HepG2 (cell line): ENCODE measurements around the gene TSGA10. TPM values are rescaled to one million over a fixed set of nuclear protein-coding genes. Genes with fewer than 3 reads are reported as not detected.

ENCODE experiments used
- AHR ChIP-seq: IDR thresholded peaks from 2 replicates; pipeline ENCODE4 v1.6.1; 2018; ENCODE audit warnings: missing genetic modification reagents, missing compliant biosample characterization
- CBFB ChIP-seq: sonication (generic); formaldehyde crosslinking; IDR thresholded peaks from 2 replicates; pipeline ENCODE4 v1.4.0; 2020; ENCODE audit warnings: missing genetic modification reagents
- CCDC6 ChIP-seq: sonication (generic); formaldehyde crosslinking; IDR thresholded peaks from 2 replicates; pipeline ENCODE4 v1.8.1; 2022; ENCODE audit warnings: mild to moderate bottlenecking, missing genetic modification reagents, moderate library complexity
- CENPBD1 ChIP-seq: sonication (generic); formaldehyde crosslinking; IDR thresholded peaks from 2 replicates; pipeline ENCODE4 v1.8.0; 2022; ENCODE audit warnings: missing genetic modification reagents, low read depth, mild to moderate bottlenecking, borderline replicate concordance
- HNRNPK ChIP-seq: fragments of 200-400 bp; formaldehyde crosslinking; IDR thresholded peaks from 2 replicates; pipeline ENCODE4 v1.6.1; 2018; ENCODE audit warnings: low read length, low read depth, moderate library complexity, mild to moderate bottlenecking; ENCODE audit not compliant: poor library complexity, severe bottlenecking
- KIAA2018 ChIP-seq: sonication (generic); formaldehyde crosslinking; IDR thresholded peaks from 2 replicates; pipeline ENCODE4 v1.5.0; 2020; ENCODE audit warnings: mild to moderate bottlenecking, missing genetic modification reagents, borderline replicate concordance
- REPIN1 ChIP-seq: sonication (generic); formaldehyde crosslinking; IDR thresholded peaks from 2 replicates; pipeline ENCODE4 v1.8.0; 2022; ENCODE audit warnings: missing genetic modification reagents, low read depth, mild to moderate bottlenecking, borderline replicate concordance
- REXO4 ChIP-seq: sonication (generic); formaldehyde crosslinking; IDR thresholded peaks from 2 replicates; pipeline ENCODE4 v1.8.0; 2022; ENCODE audit warnings: missing genetic modification reagents, mild to moderate bottlenecking, borderline replicate concordance
- TSC22D2 ChIP-seq: sonication (generic); formaldehyde crosslinking; IDR thresholded peaks from 2 replicates; pipeline ENCODE4 v1.5.1; 2020; ENCODE audit warnings: missing genetic modification reagents, mild to moderate bottlenecking, borderline replicate concordance
- ZFP1 ChIP-seq: IDR thresholded peaks from 2 replicates; pipeline ENCODE4 v1.6.1; 2016
- ZFP41 ChIP-seq: sonication (generic); formaldehyde crosslinking; IDR thresholded peaks from 2 replicates; pipeline ENCODE4 v1.4.0; 2020; ENCODE audit warnings: mild to moderate bottlenecking, missing genetic modification reagents, borderline replicate concordance
- ZKSCAN1 ChIP-seq: fragments of 150-350 bp; IDR thresholded peaks from 2 replicates; pipeline ENCODE4 v1.6.1; 2014; ENCODE audit warnings: low read length
- ZNF101 ChIP-seq: sonication (generic); formaldehyde crosslinking; IDR thresholded peaks from 2 replicates; pipeline ENCODE4 v1.4.0; 2020; ENCODE audit warnings: mild to moderate bottlenecking, low read depth, missing genetic modification reagents, borderline replicate concordance
- ZNF253 ChIP-seq: sonication (generic); formaldehyde crosslinking; IDR thresholded peaks from 2 replicates; pipeline ENCODE4 v1.8.0; 2022; ENCODE audit warnings: mild to moderate bottlenecking, missing genetic modification reagents, borderline replicate concordance
- ZNF431 ChIP-seq: sonication (generic); formaldehyde crosslinking; IDR thresholded peaks from 2 replicates; pipeline ENCODE4 v1.9.0; 2022; ENCODE audit warnings: missing genetic modification reagents, low read depth, mild to moderate bottlenecking, borderline replicate concordance
- ZNF564 ChIP-seq: sonication (generic); formaldehyde crosslinking; IDR thresholded peaks from 2 replicates; pipeline ENCODE4 v1.8.1; 2023; ENCODE audit warnings: mild to moderate bottlenecking, missing genetic modification reagents
- ZNF703 ChIP-seq: sonication (generic); formaldehyde crosslinking; IDR thresholded peaks from 2 replicates; pipeline ENCODE4 v1.5.1; 2020; ENCODE audit warnings: missing genetic modification reagents, mild to moderate bottlenecking, moderate library complexity, borderline replicate concordance
- ZSCAN22 ChIP-seq: sonication (generic); formaldehyde crosslinking; IDR thresholded peaks from 2 replicates; pipeline ENCODE4 v1.4.0; 2020; ENCODE audit warnings: mild to moderate bottlenecking, missing genetic modification reagents
- polyA plus RNA-seq, 8 experiments: library from polyadenylated mRNA; depleted of rRNA in 3 of 8; stranded (reverse) in 7 of 8; unstranded in 1 of 8; fragments of >200 nt; fragmentation: Illumina TruSeq in 4 of 8; extraction: Trizol in 4 of 8; gene quantifications; 2 replicates each; pipeline versions ENCODE4 v1.2.1 to v1.2.3, GENCODE V29; 2011 to 2016; ENCODE audit warnings: low read depth in 4 of 8, missing spikeins in 1 of 8, mixed read lengths in 1 of 8; ENCODE audit not compliant: insufficient read depth in 1 of 8
- total RNA-seq, 5 experiments: library from RNA; depleted of rRNA; stranded (reverse); fragments of >200 nt; fragmentation: Illumina TruSeq; extraction: Trizol; gene quantifications; 2 replicates each; pipeline ENCODE4 v1.2.3, GENCODE V29; 2016; ENCODE audit warnings: low read depth in 1 of 5

Gene TSGA10
- total and polyA plus RNA-seq, 2 of the 13 experiments (the other 11 are each of a cell fraction or from before 2014, with no cell fraction given), result 4.7 to 13.1 TPM

- TF ChIP-seq ZNF431 (CRISPR knock-in tag) (peak; percentile 94; the same call in 1 of the 2 replicates), ZFP1 (CRISPR knock-in tag) (peak; percentile 85; the same call in 1 of the 2 replicates), HNRNPK (peak; percentile 44), KIAA2018 (CRISPR knock-in tag) (peak; percentile 96; the same call in 1 of the 2 replicates), ZNF101 (peak; percentile 94; the same call in 1 of the 2 replicates), AHR (CRISPR knock-in tag) (peak; percentile 91), ZNF703 (CRISPR knock-in tag) (peak; percentile 83), ZKSCAN1 (0 out of 2 replicates have a peak, but pooled peaks have one; percentile 13), REPIN1 (CRISPR knock-in tag) (peak; percentile 99), CCDC6 (peak; percentile 85; the same call in 1 of the 2 replicates), ZNF253 (CRISPR knock-in tag) (peak; percentile 81; the same call in 1 of the 2 replicates), REXO4 (CRISPR knock-in tag) (peak; percentile 82; the same call in 1 of the 2 replicates), ZNF564 (peak; percentile 93), ZFP41 (CRISPR knock-in tag) (peak; percentile 83; the same call in 1 of the 2 replicates), CENPBD1 (peak; percentile 98), TSC22D2 (CRISPR knock-in tag) (peak; percentile 86; the same call in 1 of the 2 replicates), CBFB (CRISPR knock-in tag) (peak; percentile 95), ZSCAN22 (CRISPR knock-in tag) (0 out of 2 replicates have a peak, but pooled peaks have one; percentile 53)
These were observed at the start of gene TSGA10, which contains the start of gene LIPT1 (continued) for GRCh38 chr2:99154643-99155536.
